Glutamatergic neuron (in vitro differentiated cells): ENCODE results near the gene APLP2. TPM values are rescaled to one million over a fixed set of nuclear protein-coding genes. Genes with fewer than 3 reads are reported as not detected.
"Not testable (repeated sequence)": the region's sequence is repeated elsewhere in the genome, so short reads cannot be mapped to it uniquely, and the experiment has no call there.

Source experiments
- DNase-seq: peaks from one replicate; pipeline ENCODE4 v3.0.0; 2022
- H3K27ac Mint-ChIP-seq: one replicate; pipeline ENCODE4 v1.8.0; 2020; ENCODE audit warnings: mild to moderate bottlenecking, mixed read lengths, inconsistent platforms; ENCODE audit not compliant: unreplicated experiment
- H3K27me3 Mint-ChIP-seq: one replicate; pipeline ENCODE4 v1.8.0; 2020; ENCODE audit warnings: mild to moderate bottlenecking, moderate library complexity, mixed read lengths, inconsistent platforms; ENCODE audit not compliant: unreplicated experiment
- H3K36me3 Mint-ChIP-seq: one replicate; pipeline ENCODE4 v1.8.0; 2020; ENCODE audit warnings: mild to moderate bottlenecking, mixed read lengths, inconsistent platforms; ENCODE audit not compliant: unreplicated experiment
- H3K4me1 Mint-ChIP-seq: one replicate; pipeline ENCODE4 v1.8.0; 2020; ENCODE audit warnings: mild to moderate bottlenecking, low read depth, mixed read lengths, inconsistent platforms; ENCODE audit not compliant: unreplicated experiment
- H3K4me3 Mint-ChIP-seq: one replicate; pipeline ENCODE4 v1.8.0; 2020; ENCODE audit warnings: mild to moderate bottlenecking, mixed read lengths, inconsistent platforms; ENCODE audit not compliant: unreplicated experiment
- H3K9me3 Mint-ChIP-seq: one replicate; pipeline ENCODE4 v1.8.0; 2020; ENCODE audit warnings: mild to moderate bottlenecking, moderate library complexity, mixed read lengths, inconsistent platforms; ENCODE audit not compliant: unreplicated experiment
- CTCF ChIP-seq: fragments of 200-600 bp; sonication (generic); IDR thresholded peaks from one replicate; pipeline ENCODE4 v1.5.0; 2021; ENCODE audit not compliant: partially characterized antibody, unreplicated experiment
- total RNA-seq: library from RNA; stranded (reverse); fragmentation: NEBNext Ultra II Directional; extraction: Animal tissue kit (Norgen Biotek cat#: 25700); gene quantifications from one replicate; pipeline ENCODE4 v1.2.1, GENCODE V29; 2021; ENCODE audit not compliant: unreplicated experiment

Gene APLP2
- total RNA-seq, 1 donor from 2014 or later: 183 TPM

- no peaks in the 10 kb centered on the region for H3K36me3 Mint-ChIP-seq
- H3K27ac Mint-ChIP-seq: no peak overlapping the region
Measured at GRCh38 chr11:130103296-130103814, 33.7 kb downstream of the APLP2 start.

GRCh38 chr11:130106381-130106780, 36.7 kb downstream of the APLP2 start:
- Mint-ChIP-seq H3K4me3 (no peak overlapping the region), H3K4me1 (peaks cover 7% of the 10 kb centered on the region), H3K27ac (no peak overlapping the region), H3K27me3 (peaks cover 3% of the 10 kb centered on the region), H3K9me3 (no peaks in the 10 kb centered on the region), H3K36me3 (no peaks in the 10 kb centered on the region)
- no peak for DNase-seq
- no peak for TF ChIP-seq CTCF

More at GRCh38 chr11:130103296-130103814, 33.7 kb downstream of the APLP2 start:
- DNase-seq: no peak
- no peak for TF ChIP-seq CTCF
- Mint-ChIP-seq H3K4me1 (peaks cover 8% of the 10 kb centered on the region), H3K9me3 (no peaks in the 10 kb centered on the region), H3K27me3 (no peaks in the 10 kb centered on the region), H3K4me3 (no peak overlapping the region)

- not testable (repeated sequence) for H3K36me3 Mint-ChIP-seq, H3K27ac Mint-ChIP-seq, H3K4me1 Mint-ChIP-seq, DNase-seq, H3K27me3 Mint-ChIP-seq, H3K9me3 Mint-ChIP-seq, H3K4me3 Mint-ChIP-seq
Measured at GRCh38 chr11:130108671-130109070, 39.0 kb downstream of the APLP2 start.

- no peak overlapping the region for H3K4me3 Mint-ChIP-seq
- no peaks in the 10 kb centered on the region for H3K9me3 Mint-ChIP-seq
- H3K36me3 Mint-ChIP-seq: no peaks in the 10 kb centered on the region
- TF ChIP-seq CTCF: no peak
- H3K27ac Mint-ChIP-seq: no peak overlapping the region
- H3K27me3 Mint-ChIP-seq: peaks cover 3% of the 10 kb centered on the region
- H3K4me1 Mint-ChIP-seq: peaks cover 3% of the 10 kb centered on the region
- no peak for DNase-seq
Measured at GRCh38 chr11:130109386-130109785, 39.7 kb downstream of the APLP2 start.

GRCh38 chr11:130110339-130111108, 40.8 kb downstream of the APLP2 start:
- H3K4me1 Mint-ChIP-seq: peaks cover 3% of the 10 kb centered on the region
- H3K36me3 Mint-ChIP-seq: no peaks in the 10 kb centered on the region
- no peak overlapping the region for H3K4me3 Mint-ChIP-seq
- H3K27me3 Mint-ChIP-seq: peaks cover 3% of the 10 kb centered on the region
- peak overlapping the region; percentile 52 for H3K27ac Mint-ChIP-seq
- TF ChIP-seq CTCF: no peak
- no peaks in the 10 kb centered on the region for H3K9me3 Mint-ChIP-seq
- DNase-seq: no peak
